GM13976 (cell line): ENCODE data around the gene PAK4.

ENCODE experiments used
- DNase-seq: peaks from one replicate; pipeline ENCODE4 v3.0.0; 2012; ENCODE audit warnings: low spot score
- in situ Hi-C: fragments of 300-500 bp; cut with MboI; formaldehyde crosslinking; loops from one replicate; pipeline ENCODE4 v1.12.0; 2022; ENCODE audit warnings: low sequenced_read_pairs, mixed read lengths, inconsistent platforms; ENCODE audit not compliant: unreplicated experiment
- TF ChIP-seq, protein P1 (sequence below): IDR thresholded peaks from 2 replicates; pipeline ENCODE4 v1.5.1; 2012; ENCODE audit warnings: borderline replicate concordance, mild to moderate bottlenecking; ENCODE audit not compliant: insufficient read depth; ENCODE audit errors: extremely low read depth, missing control alignments, control extremely low read depth

The PAK4 gene

DNA sequence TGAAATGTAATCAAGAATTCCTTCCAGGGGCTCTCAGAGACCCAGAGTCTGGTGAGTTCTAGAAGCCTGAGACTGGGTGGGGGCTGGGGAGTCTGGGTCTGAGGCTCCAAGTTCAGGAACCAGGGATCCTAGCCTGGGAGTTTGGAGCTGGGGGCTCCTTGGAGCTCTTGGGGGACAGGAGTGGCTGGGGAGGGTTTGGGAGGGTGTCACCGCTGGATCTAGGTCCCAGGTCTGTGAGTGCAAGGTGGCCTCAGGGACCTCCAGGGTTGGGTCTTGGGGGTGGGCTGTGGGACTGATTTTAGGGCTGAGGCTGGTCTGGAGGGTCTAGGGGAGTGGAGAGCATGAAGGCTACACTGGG, 77.4 kb downstream of the PAK4 start:
- in situ Hi-C loops = no loop called here
- TF ChIP-seq, protein P1, sequence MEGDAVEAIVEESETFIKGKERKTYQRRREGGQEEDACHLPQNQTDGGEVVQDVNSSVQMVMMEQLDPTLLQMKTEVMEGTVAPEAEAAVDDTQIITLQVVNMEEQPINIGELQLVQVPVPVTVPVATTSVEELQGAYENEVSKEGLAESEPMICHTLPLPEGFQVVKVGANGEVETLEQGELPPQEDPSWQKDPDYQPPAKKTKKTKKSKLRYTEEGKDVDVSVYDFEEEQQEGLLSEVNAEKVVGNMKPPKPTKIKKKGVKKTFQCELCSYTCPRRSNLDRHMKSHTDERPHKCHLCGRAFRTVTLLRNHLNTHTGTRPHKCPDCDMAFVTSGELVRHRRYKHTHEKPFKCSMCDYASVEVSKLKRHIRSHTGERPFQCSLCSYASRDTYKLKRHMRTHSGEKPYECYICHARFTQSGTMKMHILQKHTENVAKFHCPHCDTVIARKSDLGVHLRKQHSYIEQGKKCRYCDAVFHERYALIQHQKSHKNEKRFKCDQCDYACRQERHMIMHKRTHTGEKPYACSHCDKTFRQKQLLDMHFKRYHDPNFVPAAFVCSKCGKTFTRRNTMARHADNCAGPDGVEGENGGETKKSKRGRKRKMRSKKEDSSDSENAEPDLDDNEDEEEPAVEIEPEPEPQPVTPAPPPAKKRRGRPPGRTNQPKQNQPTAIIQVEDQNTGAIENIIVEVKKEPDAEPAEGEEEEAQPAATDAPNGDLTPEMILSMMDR = no peak
- no peak for DNase-seq

DNA sequence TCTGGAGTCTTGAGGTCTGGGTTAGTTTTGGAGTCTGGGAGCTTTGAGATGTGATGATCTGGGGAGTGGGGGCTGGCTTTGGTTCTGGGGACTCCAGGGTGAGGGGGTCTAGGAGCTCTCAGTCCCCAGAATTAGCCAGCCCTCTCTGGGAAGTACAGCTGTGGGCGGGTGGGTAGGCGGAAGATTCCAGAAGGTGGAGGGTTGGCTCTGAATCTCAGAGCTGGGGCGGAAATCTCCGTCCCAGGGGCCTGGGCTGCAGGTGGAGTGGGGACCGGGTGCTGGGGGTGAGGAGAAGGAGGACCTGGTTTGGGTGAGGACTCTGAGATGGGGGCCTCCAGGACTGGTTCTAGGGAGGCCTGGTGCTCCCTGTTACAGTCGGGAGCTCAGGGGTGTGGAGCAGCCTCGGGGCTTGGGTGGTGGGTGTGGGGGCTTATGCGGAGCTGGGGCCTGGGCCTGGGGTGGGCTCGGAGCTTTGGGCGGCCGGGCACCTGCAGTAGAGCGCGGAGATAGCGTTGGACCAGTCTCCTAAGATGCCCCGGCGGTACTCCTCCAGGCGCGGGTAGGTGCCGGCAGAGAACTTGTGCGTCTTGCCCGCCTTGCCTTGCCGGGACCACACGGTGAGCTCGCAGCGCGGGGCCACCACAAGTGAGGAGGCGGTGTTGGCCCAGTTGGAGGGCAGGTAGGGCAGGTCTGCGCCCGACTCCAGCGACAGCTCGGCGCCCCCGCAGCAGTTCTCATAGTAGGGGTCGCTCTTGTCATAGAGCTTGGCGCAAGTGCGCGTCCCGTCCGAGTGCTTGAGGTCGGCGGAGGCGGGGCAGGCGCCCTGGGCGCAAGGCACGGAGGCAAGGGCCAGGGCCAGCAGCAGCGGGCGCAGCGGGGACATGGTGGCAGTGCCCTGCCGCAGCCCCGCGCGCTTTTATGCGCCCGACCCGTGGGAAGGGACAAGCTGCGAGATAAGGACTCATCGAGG, 78.1 kb downstream of the PAK4 start, which contains the start of gene SYCN:
TSS of gene SYCN (minus strand) at position 892 of the 970 bp plus-strand sequence. CDS start at position 883, 9 bp downstream.
- peak; percentile 27 for DNase-seq
- TF ChIP-seq, protein P1 = no peak
- in situ Hi-C loops = no loop called here

DNA sequence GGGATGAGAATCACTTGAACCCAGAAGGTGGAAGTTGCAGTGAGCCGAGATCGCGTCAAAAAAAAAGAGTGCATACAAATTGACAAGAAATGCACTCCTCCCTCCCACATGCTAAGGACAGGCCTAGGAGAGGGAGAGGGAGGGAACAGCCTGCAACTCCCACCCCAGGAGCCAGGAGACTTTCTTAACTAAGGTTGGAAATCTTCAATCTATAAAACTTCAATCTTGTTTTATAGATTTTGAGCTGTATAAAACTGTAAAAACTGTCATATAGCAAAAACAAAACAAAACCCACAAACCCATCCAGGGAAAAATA, 79.8 kb downstream of the PAK4 start:
- DNase-seq = no peak
- in situ Hi-C loops = no loop called here

DNA sequence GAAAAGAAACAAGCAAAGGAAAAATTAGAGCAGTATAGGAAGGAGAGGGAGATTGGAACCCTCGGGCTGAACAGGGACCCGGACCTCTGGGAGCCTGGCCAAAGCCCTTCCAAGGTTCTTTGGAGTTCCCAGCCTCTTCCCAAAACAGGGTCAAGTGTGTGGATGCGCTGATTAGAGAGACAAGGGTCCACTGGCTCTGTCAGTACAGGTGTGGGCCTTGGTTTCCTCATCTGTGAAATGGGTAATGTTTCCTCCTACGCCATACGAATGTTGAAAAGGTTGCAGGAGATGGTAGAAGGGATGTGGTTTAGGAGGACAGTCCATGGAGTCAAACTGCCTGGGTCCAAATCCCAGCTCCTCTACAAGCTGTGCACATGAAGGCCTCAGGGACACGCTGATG, 80.5 kb downstream of the PAK4 start:
- TF ChIP-seq, protein P1 = no peak
- no peak for DNase-seq
- in situ Hi-C loops = no loop called here

More for the DNA sequence above, 79.8 kb downstream of the PAK4 start:
- TF ChIP-seq, protein P1 = no peak

DNA sequence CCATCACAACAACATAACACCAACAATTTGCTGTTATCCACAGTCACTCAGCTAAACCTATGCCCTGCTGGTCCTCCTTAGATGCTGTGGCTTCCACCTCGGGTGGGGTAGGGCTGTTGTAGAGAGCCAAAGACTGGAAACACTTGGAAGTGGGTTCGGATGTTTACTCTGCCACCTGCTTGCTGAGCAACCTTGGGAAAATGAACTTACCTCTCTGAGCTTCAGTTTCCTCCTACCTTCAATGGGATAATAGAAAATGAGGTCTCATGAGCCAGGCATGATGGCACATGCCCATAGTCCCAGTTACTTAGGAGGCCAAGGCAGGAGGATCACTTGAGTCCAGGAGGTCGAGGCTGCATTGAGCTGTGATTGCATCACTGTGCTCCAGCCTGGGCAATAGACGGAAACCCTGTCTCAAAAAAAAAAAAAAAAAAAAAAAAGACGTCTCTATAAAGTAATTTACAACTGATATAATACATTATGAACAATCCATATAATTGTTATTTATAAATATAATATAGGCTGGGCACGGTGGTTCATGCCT, 81.8 kb downstream of the PAK4 start:
- in situ Hi-C loops = no loop called here
- TF ChIP-seq, protein P1 = no peak
- DNase-seq = no peak

DNA sequence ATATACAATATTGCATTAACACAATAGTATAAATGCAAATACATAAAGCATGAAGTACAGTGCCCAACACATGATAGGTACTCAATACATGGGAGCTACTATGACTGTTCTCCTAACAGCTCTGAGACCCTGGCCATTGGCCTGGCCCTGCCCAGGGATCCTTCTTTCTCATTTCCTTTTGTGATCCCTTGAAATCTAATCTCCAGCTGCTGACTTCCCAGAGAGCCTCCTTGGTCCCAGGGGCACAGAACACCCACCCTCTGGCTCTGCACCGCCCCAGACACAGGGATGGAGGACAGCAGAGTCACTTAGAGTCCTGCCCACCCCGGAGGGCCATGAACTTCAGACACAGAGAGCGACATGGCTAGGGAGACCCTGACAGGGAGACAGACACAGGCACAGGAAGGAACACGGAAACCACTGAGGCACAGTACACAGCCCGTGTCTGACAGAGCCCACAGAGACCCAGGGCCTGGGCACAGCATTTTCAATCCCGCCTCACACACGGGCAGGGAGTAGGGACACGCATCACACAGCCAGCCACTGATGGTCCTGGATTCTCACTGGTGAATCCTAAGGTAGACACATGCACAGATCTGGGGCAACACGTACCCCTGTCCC, 82.7 kb downstream of the PAK4 start:
- in situ Hi-C loops = no loop called here
- TF ChIP-seq, protein P1 = no peak
- peak; percentile 4 for DNase-seq
